MCF 10A (cell line): ENCODE data around the gene FIBIN. TPM values are rescaled to one million over a fixed set of nuclear protein-coding genes. Genes with fewer than 3 reads are reported as not detected.

Experiments used
- BruUV-seq: library from RNA; stranded (reverse); fragments of 400-500 nt; replicated peaks from 2 replicates; lab custom pipeline; 2021; lab: Mats Ljungman, UMichigan
- CTCF ChIA-PET: fragments of 300-600 bp; sonication (Branson Sonifier 250); formaldehyde crosslinking; extraction: SDS; loops from one replicate; lab custom pipeline; 2021; ENCODE audit warnings: antibody characterized with exemption, inconsistent platforms; lab: Yijun Ruan, JAX
- POLR2A ChIA-PET: fragments of 300-600, 350-650 bp; sonication (Branson Sonifier 250); formaldehyde crosslinking; extraction: SDS; loops from one replicate; lab custom pipeline; 2020; ENCODE audit warnings: antibody characterized with exemption, inconsistent platforms; lab: Yijun Ruan, JAX
- DNase-seq: peaks from one replicate; pipeline ENCODE4 v3.0.0-alpha.2; 2018; ENCODE audit not compliant: unreplicated experiment
- H3K27ac Mint-ChIP-seq: one replicate; pipeline ENCODE4 v1.8.0; 2022; ENCODE audit warnings: mild to moderate bottlenecking, low read depth, mixed read lengths; ENCODE audit not compliant: unreplicated experiment
- H3K27me3 Mint-ChIP-seq: one replicate; pipeline ENCODE4 v1.8.0; 2022; ENCODE audit warnings: mixed read lengths; ENCODE audit not compliant: insufficient read depth, unreplicated experiment
- H3K36me3 Mint-ChIP-seq: one replicate; pipeline ENCODE4 v1.8.0; 2022; ENCODE audit warnings: mild to moderate bottlenecking, moderate library complexity, mixed read lengths; ENCODE audit not compliant: insufficient read depth, unreplicated experiment
- H3K4me1 Mint-ChIP-seq: one replicate; pipeline ENCODE4 v1.8.0; 2022; ENCODE audit warnings: mixed read lengths; ENCODE audit not compliant: insufficient read depth, unreplicated experiment
- H3K4me3 Mint-ChIP-seq: one replicate; pipeline ENCODE4 v1.8.0; 2022; ENCODE audit warnings: mild to moderate bottlenecking, moderate library complexity, mixed read lengths; ENCODE audit not compliant: unreplicated experiment
- H3K9me3 Mint-ChIP-seq: one replicate; pipeline ENCODE4 v1.8.0; 2022; ENCODE audit warnings: mixed read lengths; ENCODE audit not compliant: unreplicated experiment
- CTCF ChIP-seq: fragments of 200-600 bp; IDR thresholded peaks from one replicate; pipeline ENCODE4 v1.8.0; 2022; ENCODE audit warnings: antibody characterized with exemption, mild to moderate bottlenecking; ENCODE audit not compliant: unreplicated experiment
- intact Hi-C: fragments of 100-400 bp; cut with micrococcal nuclease; formaldehyde crosslinking; loops from 2 replicates; pipeline ENCODE4 v1.14.1; 2022
- total RNA-seq: library from RNA; stranded (reverse); gene quantifications from 2 replicates; pipeline ENCODE4 v1.2.3, GENCODE V29; 2022

Gene FIBIN
- total RNA-seq, 1 experiment from 2014 or later = 5.0 TPM

GRCh38 chr11:27025312-27025955 lies 31.5 kb downstream of the FIBIN start:
- Mint-ChIP-seq H3K36me3 (no peaks in the 10 kb centered on the region), H3K4me1 (no peaks in the 10 kb centered on the region), H3K27ac (no peak overlapping the region), H3K9me3 (no peaks in the 10 kb centered on the region), H3K4me3 (no peak overlapping the region), H3K27me3 (no peaks in the 10 kb centered on the region)
- no peak for TF ChIP-seq CTCF
- POLR2A ChIA-PET = interaction anchor here (0.6 to 0.7 kb wide), 2 partner anchors 64 to 358 kb away, joined by 3 read pairs; no protein-coding TSS in a partner anchor
- no TSS peak for BruUV-seq
- no peak for DNase-seq
- CTCF ChIA-PET = no interaction called here
- intact Hi-C loops = no loop called here

GRCh38 chr11:27025957-27026733 lies 32.2 kb downstream of the FIBIN start:
- no TSS peak for BruUV-seq
- Mint-ChIP-seq H3K27ac (no peak overlapping the region), H3K9me3 (no peaks in the 10 kb centered on the region), H3K27me3 (no peaks in the 10 kb centered on the region), H3K36me3 (no peaks in the 10 kb centered on the region), H3K4me3 (no peak overlapping the region), H3K4me1 (no peaks in the 10 kb centered on the region)
- CTCF ChIA-PET = no interaction called here
- POLR2A ChIA-PET = interaction anchor here (0.7 kb wide), 1 partner anchor 63 kb away, joined by 3 read pairs; no protein-coding TSS in a partner anchor
- no peak for TF ChIP-seq CTCF
- no peak for DNase-seq
- intact Hi-C loops = no loop called here

- no peak for TF ChIP-seq CTCF
- no peak for DNase-seq
Measured at GRCh38 chr11:27028561-27028965, 34.7 kb downstream of the FIBIN start.

GRCh38 chr11:27029966-27030365 lies 36.1 kb downstream of the FIBIN start:
- BruUV-seq = no TSS peak
- Mint-ChIP-seq H3K27ac (no peak overlapping the region), H3K4me3 (no peak overlapping the region), H3K27me3 (no peaks in the 10 kb centered on the region), H3K9me3 (peaks cover 21% of the 10 kb centered on the region), H3K4me1 (no peaks in the 10 kb centered on the region), H3K36me3 (no peaks in the 10 kb centered on the region)
- TF ChIP-seq CTCF = no peak
- intact Hi-C loops = no loop called here
- DNase-seq = no peak
- ChIA-PET POLR2A (no interaction called here), CTCF (interaction anchor here (0.6 to 1.4 kb wide), 2 partner anchors 11 to 920 kb away, joined by 3 to 7 read pairs; partner anchors contain the start of gene BBOX1)

More at GRCh38 chr11:27028561-27028965, 34.7 kb downstream of the FIBIN start:
- ChIA-PET CTCF (no interaction called here), POLR2A (no interaction called here)
- BruUV-seq = no TSS peak
- H3K9me3 Mint-ChIP-seq = peaks cover 7% of the 10 kb centered on the region
- H3K36me3 Mint-ChIP-seq = no peaks in the 10 kb centered on the region
- no peak overlapping the region for H3K4me3 Mint-ChIP-seq
- intact Hi-C loops = no loop called here
- no peaks in the 10 kb centered on the region for H3K4me1 Mint-ChIP-seq
- H3K27me3 Mint-ChIP-seq = no peaks in the 10 kb centered on the region
- H3K27ac Mint-ChIP-seq = no peak overlapping the region
